HG03175 (cell line): ENCODE results near the gene SLBP.

ENCODE experiments used
- ATAC-seq: cut with Tn5 transposase; IDR thresholded peaks from one replicate; pipeline ENCODE4 v1.9.1; 2021; ENCODE audit warnings: mild to moderate bottlenecking, moderate library complexity; ENCODE audit not compliant: unreplicated experiment

Gene SLBP

DNA sequence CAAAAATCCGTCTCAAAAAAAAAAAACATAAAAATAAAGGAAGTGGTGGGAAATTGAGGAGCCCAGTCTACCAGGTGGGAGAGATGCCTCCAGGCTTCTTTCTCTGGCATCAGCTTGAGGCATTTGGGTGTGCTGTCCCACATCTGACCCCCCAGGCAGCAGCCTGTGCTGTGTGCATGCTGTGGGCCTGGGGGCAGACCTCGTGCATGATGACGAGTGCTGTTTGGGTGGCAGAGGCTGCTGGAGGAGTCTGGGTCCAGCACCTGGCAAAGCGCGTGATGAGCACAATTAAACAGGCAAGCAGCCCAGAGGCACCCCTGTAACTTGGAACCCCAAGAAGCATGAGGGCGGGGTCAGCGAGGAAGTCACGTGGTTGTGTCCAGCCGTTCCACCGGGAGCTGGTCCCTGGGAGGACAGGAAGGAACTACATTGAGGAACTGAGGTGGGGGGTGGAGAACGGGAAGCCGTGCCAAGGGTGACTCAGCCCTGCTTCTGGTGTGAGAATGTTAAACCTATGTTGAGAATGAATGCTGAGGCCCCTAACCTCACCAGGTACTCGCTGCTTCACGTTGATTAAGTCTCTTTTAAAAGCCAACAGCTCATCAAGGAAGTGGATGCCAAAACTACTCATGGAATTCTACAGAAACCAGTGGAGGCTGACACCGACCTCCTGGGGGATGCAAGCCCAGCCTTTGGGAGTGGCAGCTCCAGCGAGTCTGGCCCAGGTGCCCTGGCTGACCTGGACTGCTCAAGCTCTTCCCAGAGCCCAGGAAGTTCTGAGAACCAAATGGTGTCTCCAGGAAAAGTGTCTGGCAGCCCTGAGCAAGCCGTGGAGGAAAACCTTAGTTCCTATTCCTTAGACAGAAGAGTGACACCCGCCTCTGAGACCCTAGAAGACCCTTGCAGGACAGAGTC lies 15.3 kb upstream of the SLBP start:
- ATAC-seq: no peak

GRCh38 chr4:1726146-1726934 lies 14.2 kb upstream of the SLBP start:
- ATAC-seq: no peak

GRCh38 chr4:1725521-1725920 lies 13.4 kb upstream of the SLBP start:
- no peak for ATAC-seq

GRCh38 chr4:1723131-1723801 lies 11.1 kb upstream of the SLBP start:
- no peak for ATAC-seq

- no peak for ATAC-seq
These were observed 10.5 kb upstream of the SLBP start for GRCh38 chr4:1722551-1723118.

DNA sequence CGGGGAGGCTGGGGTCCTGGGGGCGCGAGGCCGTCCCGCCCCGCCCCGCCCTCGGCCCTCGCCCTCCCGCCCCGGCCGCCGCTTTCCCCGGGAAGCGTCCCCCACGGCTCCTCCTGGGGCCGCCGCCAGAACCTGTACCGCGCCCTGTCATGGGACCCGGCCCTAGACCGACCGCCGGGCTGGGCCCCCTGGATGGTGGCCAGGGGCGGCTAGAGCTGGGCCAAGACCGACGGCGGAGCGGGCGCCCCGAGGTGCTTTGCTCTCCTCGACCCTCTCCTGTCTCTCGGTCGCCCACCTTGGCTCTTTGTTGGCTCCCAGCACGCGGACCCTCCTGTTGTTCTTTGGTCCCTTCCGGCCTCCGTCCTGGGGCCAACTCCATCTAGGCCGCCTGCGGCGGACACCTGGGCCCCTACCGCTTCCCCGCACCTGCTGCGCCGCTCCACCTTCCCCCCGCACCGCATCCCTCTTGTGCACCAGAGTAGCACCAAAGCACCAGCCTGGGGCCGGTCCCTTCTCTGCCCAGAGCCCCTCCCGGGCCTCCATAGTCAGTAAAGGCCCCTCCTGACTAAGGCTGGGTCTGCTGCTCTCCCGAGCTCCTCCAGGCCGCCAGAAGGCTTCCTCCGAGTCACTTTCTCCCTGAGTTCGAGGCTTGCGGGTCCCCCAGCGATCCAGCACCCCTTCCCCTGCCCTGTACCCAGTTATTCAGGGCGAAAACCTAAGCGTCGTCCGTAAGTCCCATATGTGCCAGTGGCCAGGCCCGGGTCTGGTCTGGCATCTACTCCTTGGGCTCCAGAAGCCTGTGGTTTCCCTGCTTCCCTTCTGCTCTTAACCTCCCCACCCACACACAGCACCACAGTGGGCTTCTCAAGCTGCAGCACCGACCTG lies 9.8 kb upstream of the SLBP start:
- ATAC-seq: no peak

- peak; percentile 82 for ATAC-seq
These were observed 9.0 kb upstream of the SLBP start, which contains the start of the genes TACC3 and TMEM129 for GRCh38 chr4:1721003-1721665. Gene TACC3 (plus strand): TSS chr4:1721521. CDS start chr4:1723422, 1,901 bp downstream. Gene TMEM129 (minus strand): TSS chr4:1721323. CDS start chr4:1720837, 486 bp downstream.

- peak; percentile 30 for ATAC-seq
These were observed 8.3 kb upstream of the SLBP start for GRCh38 chr4:1720163-1720983.

DNA sequence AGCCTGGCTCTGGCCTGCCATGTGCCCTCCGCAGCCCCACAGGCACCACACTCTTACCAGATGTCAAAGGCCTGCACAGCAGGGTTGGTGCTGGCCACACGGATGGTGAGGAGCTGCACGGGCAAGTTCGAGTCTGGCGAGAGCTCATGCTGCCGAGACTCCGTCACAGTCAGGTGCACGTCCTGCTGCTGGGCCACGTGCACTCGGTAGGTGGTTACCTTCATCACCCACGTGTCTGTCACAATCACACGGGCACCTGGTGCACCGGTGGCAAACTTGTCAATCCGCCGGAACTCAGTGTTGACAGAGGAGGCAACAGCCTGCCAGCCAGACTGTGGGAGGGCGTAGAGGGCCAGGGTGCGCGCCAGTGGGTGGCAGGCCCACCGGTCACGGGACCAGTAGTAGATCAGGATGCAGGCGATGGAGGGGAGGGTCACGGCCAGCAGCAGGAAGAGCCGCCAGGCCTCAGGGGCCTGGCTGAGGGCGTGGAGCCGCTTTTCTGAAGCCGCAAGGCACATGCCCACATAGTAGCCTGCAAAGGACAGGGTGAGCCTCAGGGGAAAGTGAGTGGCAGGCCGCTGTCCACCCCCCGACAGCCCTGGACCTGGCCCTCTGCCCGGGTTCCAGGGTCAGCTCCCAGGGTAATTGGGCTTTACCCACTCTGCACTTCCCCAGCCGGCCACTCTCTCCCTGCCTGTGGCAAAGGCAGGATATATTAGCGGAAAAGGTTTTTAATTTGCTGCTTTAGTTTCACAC lies 6.2 kb upstream of the SLBP start:
- ATAC-seq: no peak

DNA sequence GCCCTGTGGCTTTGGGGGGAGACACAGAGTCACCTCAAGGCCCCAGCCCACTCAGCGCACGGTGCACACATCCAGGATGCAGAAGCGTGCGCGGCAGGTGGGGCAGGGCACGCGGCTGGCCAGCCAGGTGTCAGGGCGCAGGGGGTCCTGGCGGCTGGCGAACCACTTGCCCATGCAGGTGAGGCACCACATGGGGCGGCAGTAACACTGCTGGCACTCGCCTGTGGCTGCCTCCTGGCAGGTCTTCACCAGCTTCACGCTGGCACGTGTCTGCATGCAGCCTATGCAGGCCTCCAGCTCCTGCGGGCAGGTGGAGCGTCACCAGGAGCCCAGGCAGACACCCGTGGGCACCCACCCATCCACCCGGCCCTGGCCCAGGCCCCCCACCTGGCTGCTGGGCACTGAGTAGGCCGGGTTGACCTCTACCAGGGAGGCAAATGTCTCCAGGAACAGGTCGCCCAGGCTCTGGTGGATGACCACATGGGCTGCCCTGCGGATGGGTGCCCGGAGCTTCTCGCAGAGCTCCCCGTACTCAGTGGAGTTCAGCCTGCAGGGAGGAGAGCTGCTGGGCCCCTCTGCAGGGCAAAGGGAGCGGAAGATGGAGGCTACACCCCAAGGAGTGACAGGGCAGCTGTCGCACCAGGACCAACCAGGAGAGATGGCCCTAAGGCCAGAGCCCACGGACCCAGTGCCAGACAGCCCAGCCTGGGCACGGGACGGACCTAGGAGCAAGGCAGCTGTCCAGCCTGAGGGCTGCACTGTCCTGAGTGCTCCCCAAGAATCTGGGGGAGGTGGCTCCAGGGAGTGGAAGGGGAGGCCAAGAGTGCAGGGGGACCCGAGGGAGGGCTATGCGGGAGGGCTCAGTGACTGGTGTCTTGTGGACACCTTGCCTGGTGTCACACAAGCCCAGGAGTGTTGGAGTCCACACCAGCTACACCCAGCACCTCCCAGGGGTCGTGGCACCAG lies 5.3 kb upstream of the SLBP start:
- ATAC-seq: no peak

DNA sequence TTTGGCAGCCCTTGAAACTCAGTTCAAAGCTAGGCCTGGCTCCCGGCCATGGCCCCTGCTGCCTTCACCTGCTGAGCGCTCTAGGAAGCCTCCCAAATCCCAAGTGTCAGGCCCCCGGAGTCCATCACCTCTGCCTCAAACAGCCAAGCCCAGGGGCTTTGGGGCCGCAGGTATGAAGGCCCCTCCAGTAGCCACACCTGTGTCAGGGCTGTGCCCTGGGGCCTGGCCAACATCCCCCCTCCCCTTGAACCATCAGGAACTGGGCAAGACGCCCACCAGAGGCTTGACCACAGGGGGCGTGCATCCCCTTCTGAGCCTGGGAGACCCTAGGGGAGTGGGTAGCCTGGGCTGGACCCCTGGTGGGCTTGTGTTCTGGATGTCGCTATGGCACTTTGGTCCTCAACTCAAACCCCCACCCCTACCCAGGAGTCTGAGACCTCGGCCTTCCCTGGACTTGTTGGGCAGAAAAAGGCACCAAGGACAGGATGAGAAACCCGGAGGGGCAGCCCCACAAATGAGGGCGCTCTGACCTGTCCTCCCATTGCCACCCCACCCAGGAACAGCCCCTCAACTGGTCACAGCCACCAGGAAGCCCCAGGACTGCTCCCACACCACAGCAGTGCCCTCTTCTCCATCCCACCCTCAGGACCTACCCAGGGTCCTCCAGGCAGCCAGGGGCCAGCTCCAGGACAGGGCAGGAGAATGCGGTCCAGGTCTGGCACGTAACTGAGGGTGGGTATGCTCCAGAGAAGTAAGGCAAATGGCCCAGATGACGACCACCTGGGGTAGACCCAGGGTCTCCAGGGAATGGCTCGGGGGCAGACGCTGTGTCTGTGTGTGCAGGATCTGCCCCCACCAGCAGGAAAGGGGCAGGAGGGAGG lies 4.2 kb upstream of the SLBP start:
- no peak for ATAC-seq

DNA sequence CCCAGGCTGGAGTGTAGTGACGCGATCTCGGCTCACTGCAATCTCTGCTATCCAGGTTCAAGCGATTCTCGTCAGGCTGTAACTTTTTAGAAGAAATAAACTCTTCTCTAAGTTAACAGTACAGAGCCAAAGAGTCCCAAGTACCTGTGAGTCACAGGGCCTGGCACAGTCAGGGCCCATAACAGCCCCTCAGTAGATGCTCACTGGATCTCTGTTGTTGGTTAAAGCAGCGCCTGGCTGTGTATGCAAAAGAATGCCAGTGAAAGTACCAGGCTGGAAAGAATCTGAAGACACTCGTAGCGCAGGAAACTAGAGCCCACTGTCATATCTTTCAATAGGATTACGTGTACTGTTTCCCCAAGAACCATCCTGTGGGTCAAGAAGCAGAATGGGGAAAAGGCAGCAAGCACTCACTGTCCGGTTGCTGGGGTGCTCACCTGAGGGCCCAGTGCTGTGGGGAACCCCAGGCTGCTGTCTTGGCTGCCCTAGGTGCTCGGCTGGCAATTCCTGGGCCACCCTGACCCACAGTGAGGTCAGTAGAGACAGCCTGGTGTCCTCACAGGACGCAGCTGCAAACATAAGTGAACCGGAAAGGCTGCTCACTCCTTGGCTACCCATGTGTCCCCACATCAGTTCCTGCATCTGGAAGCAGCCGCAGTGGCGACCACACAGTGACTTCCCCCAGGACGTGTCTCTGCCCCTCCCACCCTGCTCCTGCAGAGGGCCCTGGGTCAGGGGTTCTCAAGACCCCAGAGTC lies 3.1 kb upstream of the SLBP start:
- no peak for ATAC-seq

- ATAC-seq: no peak
These were observed 2.3 kb upstream of the SLBP start for GRCh38 chr4:1714303-1715001.
